ENCODE measurements around the gene ARFGAP3. TPM values are rescaled to one million over a fixed set of nuclear protein-coding genes. Genes with fewer than 3 reads are reported as not detected.
A peak's percentile ranks its signal among the peaks of the same experiment; 100 is the strongest.

ARFGAP3 gene
- total RNA-seq, 1 donor from 2014 or later: 59.5 TPM

- Mint-ChIP-seq H3K4me1 (ENCODE audit: low read depth, unreplicated experiment) (peaks cover 1% of the 10 kb centered on the region), H3K27ac (ENCODE audit: unreplicated experiment) (no peak overlapping the region), H3K4me3 (ENCODE audit: unreplicated experiment) (no peak overlapping the region), H3K9me3 (ENCODE audit: unreplicated experiment) (no peaks in the 10 kb centered on the region), H3K36me3 (ENCODE audit: low read depth, unreplicated experiment) (peaks cover 4% of the 10 kb centered on the region), H3K27me3 (ENCODE audit: low read depth, unreplicated experiment) (no peaks in the 10 kb centered on the region)
- Histone ChIP-seq H2AFZ (ENCODE audit: low read depth, low read length) (no peak overlapping the region), H4K20me1 (ENCODE audit: insufficient read depth, low read length) (no peaks in the 10 kb centered on the region), H3K4me2 (ENCODE audit: low read length) (no peak overlapping the region), H3K9me3 (ENCODE audit: insufficient read depth, low read depth, low read length) (no peaks in the 10 kb centered on the region), H3K4me1 (ENCODE audit: insufficient read depth, low read length) (peaks cover 6% of the 10 kb centered on the region), H3K9ac (ENCODE audit: low read length) (no peak overlapping the region), H3K4me3 (ENCODE audit: insufficient read depth, low read depth, low read length) (no peak overlapping the region), H3K79me2 (ENCODE audit: insufficient read depth, low read length) (no peaks in the 10 kb centered on the region), H3K36me3 (ENCODE audit: insufficient read depth, low read length) (peaks cover 3% of the 10 kb centered on the region), H3K27ac (ENCODE audit: low read depth, low read length) (no peak overlapping the region), H3K27me3 (ENCODE audit: insufficient read depth, low read length) (no peaks in the 10 kb centered on the region)
- FAIRE-seq (no peak), DNase-seq (ENCODE audit: low read depth) (no peak)
- no peak for TF ChIP-seq EZH2 (IDR thresholded peaks at IDR 0.05; ENCODE audit: insufficient read depth, low read length)
- TF ChIP-seq CTCF (IDR thresholded peaks at IDR 0.05; ENCODE audit: insufficient read depth, low read depth, low read length): no peak
Observed at GRCh38 chr22:42869463-42869862, 12.4 kb upstream of the ARFGAP3 start.

- no peak for FAIRE-seq
- Histone ChIP-seq H3K79me2 (ENCODE audit: insufficient read depth, low read length) (no peaks in the 10 kb centered on the region), H4K20me1 (ENCODE audit: insufficient read depth, low read length) (no peaks in the 10 kb centered on the region), H2AFZ (ENCODE audit: low read depth, low read length) (no peak overlapping the region), H3K27ac (ENCODE audit: low read depth, low read length) (no peak overlapping the region), H3K36me3 (ENCODE audit: insufficient read depth, low read length) (peaks cover 3% of the 10 kb centered on the region), H3K9ac (ENCODE audit: low read length) (no peak overlapping the region), H3K4me2 (ENCODE audit: low read length) (no peak overlapping the region), H3K4me1 (ENCODE audit: insufficient read depth, low read length) (peaks cover 7% of the 10 kb centered on the region), H3K27me3 (ENCODE audit: insufficient read depth, low read length) (no peaks in the 10 kb centered on the region), H3K4me3 (ENCODE audit: insufficient read depth, low read depth, low read length) (no peak overlapping the region), H3K9me3 (ENCODE audit: insufficient read depth, low read depth, low read length) (no peaks in the 10 kb centered on the region)
- TF ChIP-seq CTCF (IDR thresholded peaks at IDR 0.05; ENCODE audit: insufficient read depth, low read depth, low read length): no peak
- no peak for TF ChIP-seq EZH2 (IDR thresholded peaks at IDR 0.05; ENCODE audit: insufficient read depth, low read length)
- DNase-seq (ENCODE audit: low read depth): peak; percentile 62
- Mint-ChIP-seq H3K27ac (ENCODE audit: unreplicated experiment) (no peak overlapping the region), H3K4me3 (ENCODE audit: unreplicated experiment) (no peak overlapping the region), H3K36me3 (ENCODE audit: low read depth, unreplicated experiment) (peaks cover 3% of the 10 kb centered on the region), H3K9me3 (ENCODE audit: unreplicated experiment) (no peaks in the 10 kb centered on the region), H3K4me1 (ENCODE audit: low read depth, unreplicated experiment) (peaks cover 1% of the 10 kb centered on the region), H3K27me3 (ENCODE audit: low read depth, unreplicated experiment) (no peaks in the 10 kb centered on the region)
Observed at GRCh38 chr22:42868751-42869251, 11.7 kb upstream of the ARFGAP3 start.

- no peak overlapping the region for H2AFZ ChIP-seq (ENCODE audit: low read depth, low read length)
- peaks cover 22% of the 10 kb centered on the region for H3K4me1 ChIP-seq (ENCODE audit: insufficient read depth, low read length)
- no peaks in the 10 kb centered on the region for H3K9me3 ChIP-seq (ENCODE audit: insufficient read depth, low read depth, low read length)
- FAIRE-seq (no peak), DNase-seq (ENCODE audit: low read depth) (no peak)
- TF ChIP-seq CTCF (IDR thresholded peaks at IDR 0.05; ENCODE audit: insufficient read depth, low read depth, low read length) (no peak), EZH2 (IDR thresholded peaks at IDR 0.05; ENCODE audit: insufficient read depth, low read length) (no peak)
- Mint-ChIP-seq H3K27me3 (ENCODE audit: low read depth, unreplicated experiment) (no peaks in the 10 kb centered on the region), H3K4me1 (ENCODE audit: low read depth, unreplicated experiment) (peaks cover 12% of the 10 kb centered on the region), H3K9me3 (ENCODE audit: unreplicated experiment) (peaks cover 8% of the 10 kb centered on the region), H3K4me3 (ENCODE audit: unreplicated experiment) (no peak overlapping the region), H3K36me3 (ENCODE audit: low read depth, unreplicated experiment) (peaks cover 6% of the 10 kb centered on the region), H3K27ac (ENCODE audit: unreplicated experiment) (no peak overlapping the region)
- no peak overlapping the region for H3K27ac ChIP-seq (ENCODE audit: low read depth, low read length)
- no peak overlapping the region for H3K9ac ChIP-seq (ENCODE audit: low read length)
- no peaks in the 10 kb centered on the region for H3K79me2 ChIP-seq (ENCODE audit: insufficient read depth, low read length)
- H3K4me3 ChIP-seq (ENCODE audit: insufficient read depth, low read depth, low read length): no peak overlapping the region
- H3K4me2 ChIP-seq (ENCODE audit: low read length): no peak overlapping the region
- peaks cover 3% of the 10 kb centered on the region for H3K36me3 ChIP-seq (ENCODE audit: insufficient read depth, low read length)
- H4K20me1 ChIP-seq (ENCODE audit: insufficient read depth, low read length): no peaks in the 10 kb centered on the region
- no peaks in the 10 kb centered on the region for H3K27me3 ChIP-seq (ENCODE audit: insufficient read depth, low read length)
Observed at GRCh38 chr22:42866100-42866499, 9.0 kb upstream of the ARFGAP3 start.
